Testis (tissue), 2 donors: ENCODE measurements around the gene HDHD3.

Experiments
- POLR2A ChIP-seq: fragments of 450-650 bp; IDR thresholded peaks from one replicate; pipeline ENCODE4 v1.6.1; 2017; ENCODE audit warnings: antibody characterized with exemption, mild to moderate bottlenecking, moderate library complexity
- TF ChIP-seq, protein P1 (sequence below), 3 experiments: fragments of 450-650 bp in 2 of 3; fragments of 200-600 bp in 1 of 3; sonication (generic) in 1 of 3; IDR thresholded peaks; one replicate each; pipeline ENCODE4 v1.5.1; 2016 to 2019; ENCODE audit warnings: antibody characterized with exemption in 3 of 3, mild to moderate bottlenecking in 2 of 3, moderate library complexity in 1 of 3

GRCh38 chr9:113373676-113374392 is 3.0 kb downstream of the HDHD3 start:
- TF ChIP-seq, protein P1, sequence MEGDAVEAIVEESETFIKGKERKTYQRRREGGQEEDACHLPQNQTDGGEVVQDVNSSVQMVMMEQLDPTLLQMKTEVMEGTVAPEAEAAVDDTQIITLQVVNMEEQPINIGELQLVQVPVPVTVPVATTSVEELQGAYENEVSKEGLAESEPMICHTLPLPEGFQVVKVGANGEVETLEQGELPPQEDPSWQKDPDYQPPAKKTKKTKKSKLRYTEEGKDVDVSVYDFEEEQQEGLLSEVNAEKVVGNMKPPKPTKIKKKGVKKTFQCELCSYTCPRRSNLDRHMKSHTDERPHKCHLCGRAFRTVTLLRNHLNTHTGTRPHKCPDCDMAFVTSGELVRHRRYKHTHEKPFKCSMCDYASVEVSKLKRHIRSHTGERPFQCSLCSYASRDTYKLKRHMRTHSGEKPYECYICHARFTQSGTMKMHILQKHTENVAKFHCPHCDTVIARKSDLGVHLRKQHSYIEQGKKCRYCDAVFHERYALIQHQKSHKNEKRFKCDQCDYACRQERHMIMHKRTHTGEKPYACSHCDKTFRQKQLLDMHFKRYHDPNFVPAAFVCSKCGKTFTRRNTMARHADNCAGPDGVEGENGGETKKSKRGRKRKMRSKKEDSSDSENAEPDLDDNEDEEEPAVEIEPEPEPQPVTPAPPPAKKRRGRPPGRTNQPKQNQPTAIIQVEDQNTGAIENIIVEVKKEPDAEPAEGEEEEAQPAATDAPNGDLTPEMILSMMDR (IDR thresholded peaks at IDR 0.05), result no peak
- no peak for TF ChIP-seq POLR2A
